Measurements from ENCODE around the gene CNMD. TPM values are rescaled to one million over a fixed set of nuclear protein-coding genes. Genes with fewer than 3 reads are reported as not detected.
A peak's percentile ranks its signal among the peaks of the same experiment; 100 is the strongest.

CNMD gene
- 6.0 TPM for polyA plus RNA-seq (2013, experiment 1 of 4)
- 5.7 TPM for polyA plus RNA-seq (2013, experiment 2 of 4)
- polyA plus RNA-seq (2013, experiment 3 of 4) = 4.6 TPM
- polyA plus RNA-seq (2013, experiment 4 of 4) = 4.3 TPM

GRCh38 chr13:52739468-52740071 lies at the start of gene CNMD:
TSS of gene CNMD (minus strand) at chr13:52739820. CDS start at chr13:52739701, 119 bp downstream.
- H3K27me3 ChIP-seq (ENCODE audit: control insufficient read depth, insufficient read depth, low read length, poor library complexity, severe bottlenecking) = peaks cover 27% of the 10 kb centered on the region
- 3 to 4% methylated on average over 34 of the region's 34 CpGs for WGBS, 2 experiments
- no peaks in the 10 kb centered on the region for H3K9me3 ChIP-seq (ENCODE audit: control insufficient read depth, low read length)
- peak within 1 kb of the TSS; percentile 52 for H3K4me3 ChIP-seq (ENCODE audit: insufficient read depth, low read depth, low read length)
- no peaks in the 10 kb centered on the region for H3K36me3 ChIP-seq (ENCODE audit: control insufficient read depth, insufficient read depth, low read length)
- no peak within 1 kb of the TSS for H3K27ac ChIP-seq (ENCODE audit: insufficient read depth, low read depth, low read length, poor library complexity, severe bottlenecking)
- H3K4me1 ChIP-seq (ENCODE audit: control insufficient read depth, insufficient read depth, low read length) = peaks cover 6% of the 10 kb centered on the region

GRCh38 chr13:52788011-52788410 lies 48.4 kb upstream of the CNMD start:
- no peak overlapping the region for H3K27ac ChIP-seq (ENCODE audit: insufficient read depth, low read depth, low read length, poor library complexity, severe bottlenecking)
- WGBS, 2 experiments = 70 to 71% methylated on average over 4 of the region's 4 CpGs
- no peaks in the 10 kb centered on the region for H3K4me1 ChIP-seq (ENCODE audit: control insufficient read depth, insufficient read depth, low read length)
- H3K4me3 ChIP-seq (ENCODE audit: insufficient read depth, low read depth, low read length) = no peak overlapping the region
- no peaks in the 10 kb centered on the region for H3K27me3 ChIP-seq (ENCODE audit: control insufficient read depth, insufficient read depth, low read length, poor library complexity, severe bottlenecking)
- H3K9me3 ChIP-seq (ENCODE audit: control insufficient read depth, low read length) = no peaks in the 10 kb centered on the region
- H3K36me3 ChIP-seq (ENCODE audit: control insufficient read depth, insufficient read depth, low read length) = no peaks in the 10 kb centered on the region

GRCh38 chr13:52787235-52787634 lies 47.6 kb upstream of the CNMD start:
- 88 to 94% methylated on average over 2 of the region's 2 CpGs for WGBS, 2 experiments
- H3K27ac ChIP-seq (ENCODE audit: insufficient read depth, low read depth, low read length, poor library complexity, severe bottlenecking) = no peak overlapping the region
- H3K4me1 ChIP-seq (ENCODE audit: control insufficient read depth, insufficient read depth, low read length) = no peaks in the 10 kb centered on the region
- H3K36me3 ChIP-seq (ENCODE audit: control insufficient read depth, insufficient read depth, low read length) = no peaks in the 10 kb centered on the region
- H3K27me3 ChIP-seq (ENCODE audit: control insufficient read depth, insufficient read depth, low read length, poor library complexity, severe bottlenecking) = no peaks in the 10 kb centered on the region
- H3K9me3 ChIP-seq (ENCODE audit: control insufficient read depth, low read length) = no peaks in the 10 kb centered on the region
- no peak overlapping the region for H3K4me3 ChIP-seq (ENCODE audit: insufficient read depth, low read depth, low read length)

GRCh38 chr13:52786766-52787165 lies 47.1 kb upstream of the CNMD start:
- WGBS, 2 experiments = 82 to 86% methylated on average over 3 of the region's 3 CpGs
- H3K27me3 ChIP-seq (ENCODE audit: control insufficient read depth, insufficient read depth, low read length, poor library complexity, severe bottlenecking) = no peaks in the 10 kb centered on the region
- H3K9me3 ChIP-seq (ENCODE audit: control insufficient read depth, low read length) = no peaks in the 10 kb centered on the region
- no peak overlapping the region for H3K27ac ChIP-seq (ENCODE audit: insufficient read depth, low read depth, low read length, poor library complexity, severe bottlenecking)
- H3K36me3 ChIP-seq (ENCODE audit: control insufficient read depth, insufficient read depth, low read length) = no peaks in the 10 kb centered on the region
- H3K4me1 ChIP-seq (ENCODE audit: control insufficient read depth, insufficient read depth, low read length) = no peaks in the 10 kb centered on the region
- H3K4me3 ChIP-seq (ENCODE audit: insufficient read depth, low read depth, low read length) = no peak overlapping the region

GRCh38 chr13:52785739-52786138 lies 46.1 kb upstream of the CNMD start:
- 88 to 90% methylated on average over 5 of the region's 5 CpGs for WGBS, 2 experiments
- H3K4me1 ChIP-seq (ENCODE audit: control insufficient read depth, insufficient read depth, low read length) = no peaks in the 10 kb centered on the region
- H3K27me3 ChIP-seq (ENCODE audit: control insufficient read depth, insufficient read depth, low read length, poor library complexity, severe bottlenecking) = no peaks in the 10 kb centered on the region
- H3K9me3 ChIP-seq (ENCODE audit: control insufficient read depth, low read length) = no peaks in the 10 kb centered on the region
- H3K27ac ChIP-seq (ENCODE audit: insufficient read depth, low read depth, low read length, poor library complexity, severe bottlenecking) = no peak overlapping the region
- no peaks in the 10 kb centered on the region for H3K36me3 ChIP-seq (ENCODE audit: control insufficient read depth, insufficient read depth, low read length)
- H3K4me3 ChIP-seq (ENCODE audit: insufficient read depth, low read depth, low read length) = no peak overlapping the region

DNA sequence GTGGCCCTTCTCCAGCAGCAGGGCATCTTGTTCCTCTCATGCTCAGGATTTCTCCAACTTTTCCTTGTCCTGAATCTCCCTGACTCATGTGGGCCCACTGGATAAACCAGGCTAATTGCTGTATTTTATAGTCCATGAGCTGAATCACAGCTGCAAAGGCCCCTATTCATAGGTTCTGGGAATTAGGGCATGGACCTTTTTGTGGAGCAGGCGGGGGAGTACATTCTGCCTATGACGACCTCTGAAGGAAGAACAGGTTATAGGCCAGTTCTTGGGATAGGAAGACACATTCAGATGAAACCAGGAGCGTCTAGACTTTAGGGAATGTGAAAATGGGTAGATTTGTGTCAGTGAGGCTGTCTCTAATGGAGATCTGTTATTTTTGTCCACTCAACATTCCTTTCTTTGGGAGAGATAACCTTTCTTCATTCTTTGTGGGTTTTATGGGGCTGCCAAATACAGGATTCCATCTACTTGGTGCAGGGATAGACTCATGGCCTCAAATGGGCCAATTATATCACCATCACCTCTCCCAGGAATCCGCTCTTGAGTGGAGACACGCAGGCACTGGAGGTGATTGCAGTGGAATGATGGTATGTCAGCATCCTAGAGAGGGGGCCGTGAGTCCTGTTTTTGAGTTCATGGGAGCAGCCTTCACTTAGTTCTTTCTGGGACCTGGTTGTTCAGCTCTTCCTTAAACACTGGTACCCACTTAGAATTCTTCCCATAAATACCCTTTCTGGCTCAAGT lies 45.1 kb upstream of the CNMD start:
- WGBS, 2 experiments = 83 to 84% methylated on average over 6 of the region's 6 CpGs
- Histone ChIP-seq H3K9me3 (ENCODE audit: control insufficient read depth, low read length) (no peaks in the 10 kb centered on the region), H3K27ac (ENCODE audit: insufficient read depth, low read depth, low read length, poor library complexity, severe bottlenecking) (no peak overlapping the region)

DNA sequence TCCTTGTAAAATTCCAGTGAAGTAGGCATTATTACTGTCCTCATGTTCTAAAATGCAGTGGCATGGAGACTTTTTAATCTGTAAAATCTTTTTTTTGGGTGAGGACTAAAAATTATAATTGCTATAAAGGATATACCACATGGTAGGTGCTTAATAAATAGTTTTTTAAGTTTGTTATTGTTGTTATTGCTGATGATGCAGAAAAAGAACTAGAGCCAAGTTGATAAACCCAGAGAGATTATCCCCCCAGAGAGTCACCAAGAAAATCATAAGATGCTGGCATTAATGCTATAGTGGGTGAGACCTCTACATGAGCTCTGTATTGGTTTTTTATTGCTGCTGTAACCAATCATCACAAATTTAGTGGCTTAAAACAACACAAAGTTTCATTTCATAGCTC lies 44.3 kb upstream of the CNMD start:
- Histone ChIP-seq H3K27ac (ENCODE audit: insufficient read depth, low read depth, low read length, poor library complexity, severe bottlenecking) (no peak overlapping the region), H3K27me3 (ENCODE audit: control insufficient read depth, insufficient read depth, low read length, poor library complexity, severe bottlenecking) (no peaks in the 10 kb centered on the region), H3K36me3 (ENCODE audit: control insufficient read depth, insufficient read depth, low read length) (no peaks in the 10 kb centered on the region), H3K4me1 (ENCODE audit: control insufficient read depth, insufficient read depth, low read length) (peaks cover 3% of the 10 kb centered on the region), H3K9me3 (ENCODE audit: control insufficient read depth, low read length) (no peaks in the 10 kb centered on the region), H3K4me3 (ENCODE audit: insufficient read depth, low read depth, low read length) (no peak overlapping the region)

More for the DNA sequence above, 45.1 kb upstream of the CNMD start:
- Histone ChIP-seq H3K27me3 (ENCODE audit: control insufficient read depth, insufficient read depth, low read length, poor library complexity, severe bottlenecking) (no peaks in the 10 kb centered on the region), H3K4me1 (ENCODE audit: control insufficient read depth, insufficient read depth, low read length) (no peaks in the 10 kb centered on the region), H3K4me3 (ENCODE audit: insufficient read depth, low read depth, low read length) (no peak overlapping the region), H3K36me3 (ENCODE audit: control insufficient read depth, insufficient read depth, low read length) (no peaks in the 10 kb centered on the region)

DNA sequence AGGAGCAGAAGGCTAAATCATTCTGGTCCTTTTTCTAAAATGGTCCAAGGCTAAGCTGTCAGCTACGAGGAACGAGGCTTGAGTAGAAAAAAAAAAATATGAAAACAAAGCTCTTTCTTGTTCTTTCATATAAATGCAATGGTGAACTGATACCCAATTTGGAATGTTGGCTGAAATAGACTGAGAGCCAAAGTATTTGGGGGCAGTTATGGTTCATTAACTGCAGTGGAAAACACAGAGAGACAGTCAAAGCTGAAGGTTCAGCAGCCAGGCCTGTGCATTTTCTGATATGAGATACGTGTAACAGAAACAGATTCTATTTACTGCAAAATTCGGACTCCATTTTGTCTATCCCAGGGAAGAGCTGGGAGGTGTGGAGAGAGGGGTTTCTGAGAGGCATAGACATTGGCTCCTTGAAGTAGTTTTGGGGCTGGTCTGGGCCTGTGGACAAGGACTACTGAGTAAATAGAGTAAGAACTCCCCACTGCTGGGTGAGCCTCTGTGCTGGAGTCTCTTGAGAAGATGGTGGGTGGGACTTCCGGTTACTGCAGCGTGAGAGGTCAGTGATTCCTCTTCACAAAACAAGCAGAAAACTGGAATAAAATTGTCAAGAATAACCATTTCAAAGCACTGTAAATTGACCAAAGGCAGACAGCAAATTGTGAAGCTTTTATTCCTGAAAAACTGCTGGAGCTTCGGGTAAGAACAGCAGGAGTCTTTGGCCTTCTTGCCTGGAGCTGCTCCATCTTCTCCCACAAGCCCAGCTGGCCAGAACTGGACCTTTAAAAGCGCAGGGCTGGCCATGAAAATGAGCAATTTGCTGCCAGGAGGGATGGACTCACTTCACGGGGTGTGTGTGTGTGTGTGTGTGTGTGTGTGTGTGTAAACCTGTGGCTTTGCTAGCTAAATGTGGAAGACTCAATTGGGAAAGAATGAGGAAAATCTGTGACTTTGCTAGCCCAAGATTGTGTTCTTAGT lies 43.1 kb upstream of the CNMD start:
- H3K4me3 ChIP-seq (ENCODE audit: insufficient read depth, low read depth, low read length) = no peak overlapping the region
- H3K4me1 ChIP-seq (ENCODE audit: control insufficient read depth, insufficient read depth, low read length) = peaks cover 3% of the 10 kb centered on the region
- 94 to 96% methylated on average over 9 of the region's 9 CpGs for whole genome bisulfite sequencing, 2 experiments
- H3K27ac ChIP-seq (ENCODE audit: insufficient read depth, low read depth, low read length, poor library complexity, severe bottlenecking) = no peak overlapping the region
- no peaks in the 10 kb centered on the region for H3K27me3 ChIP-seq (ENCODE audit: control insufficient read depth, insufficient read depth, low read length, poor library complexity, severe bottlenecking)
- no peaks in the 10 kb centered on the region for H3K9me3 ChIP-seq (ENCODE audit: control insufficient read depth, low read length)
- H3K36me3 ChIP-seq (ENCODE audit: control insufficient read depth, insufficient read depth, low read length) = no peaks in the 10 kb centered on the region

DNA sequence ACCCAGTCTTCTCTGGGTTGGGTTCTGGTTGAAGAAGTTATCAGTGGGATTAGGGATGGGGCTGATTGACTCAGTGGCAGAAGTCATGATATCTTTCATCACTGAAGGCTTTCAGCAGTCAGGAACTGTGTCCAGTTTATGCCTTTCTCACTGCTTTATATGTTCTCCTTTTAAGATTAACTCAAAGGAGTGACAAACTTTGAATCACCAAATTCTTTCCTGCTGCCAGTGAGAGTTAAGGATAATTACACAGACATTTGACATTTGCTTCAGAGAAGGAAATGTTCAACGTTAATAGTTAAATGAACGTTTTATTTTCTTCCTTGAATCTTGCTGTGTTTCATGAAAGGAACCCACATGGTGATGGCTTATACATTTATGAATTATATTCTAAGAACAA lies 41.0 kb upstream of the CNMD start:
- Histone ChIP-seq H3K27ac (ENCODE audit: insufficient read depth, low read depth, low read length, poor library complexity, severe bottlenecking) (no peak overlapping the region), H3K4me3 (ENCODE audit: insufficient read depth, low read depth, low read length) (no peak overlapping the region), H3K4me1 (ENCODE audit: control insufficient read depth, insufficient read depth, low read length) (peaks cover 3% of the 10 kb centered on the region), H3K9me3 (ENCODE audit: control insufficient read depth, low read length) (no peaks in the 10 kb centered on the region), H3K27me3 (ENCODE audit: control insufficient read depth, insufficient read depth, low read length, poor library complexity, severe bottlenecking) (no peaks in the 10 kb centered on the region), H3K36me3 (ENCODE audit: control insufficient read depth, insufficient read depth, low read length) (no peaks in the 10 kb centered on the region)
- 90% methylated on average over 1 of the region's 2 CpGs; no CpG with 5 or more reads in 1 of the 2 experiments for WGBS, 2 experiments

DNA sequence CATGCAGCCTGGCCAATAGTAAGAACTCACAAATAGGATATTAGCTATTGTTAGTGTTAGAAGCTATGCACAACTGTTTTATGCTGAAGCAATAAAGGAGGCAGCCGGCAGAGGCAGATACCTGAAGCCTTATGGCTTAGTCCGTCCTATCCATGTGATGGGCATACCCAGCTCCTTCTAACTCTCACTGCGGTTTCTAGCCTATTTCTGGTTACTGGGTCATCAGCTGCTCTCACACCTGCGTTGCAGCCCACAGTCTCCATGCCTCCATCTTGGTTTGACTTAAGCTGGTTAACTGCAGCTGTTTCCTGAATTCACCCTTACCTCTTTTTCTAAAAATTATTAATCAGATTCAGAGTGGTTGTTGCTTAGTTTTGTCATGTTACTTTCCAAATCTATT lies 40.5 kb upstream of the CNMD start:
- H3K27me3 ChIP-seq (ENCODE audit: control insufficient read depth, insufficient read depth, low read length, poor library complexity, severe bottlenecking) = no peaks in the 10 kb centered on the region
- no peaks in the 10 kb centered on the region for H3K9me3 ChIP-seq (ENCODE audit: control insufficient read depth, low read length)
- H3K27ac ChIP-seq (ENCODE audit: insufficient read depth, low read depth, low read length, poor library complexity, severe bottlenecking) = no peak overlapping the region
- no peak overlapping the region for H3K4me3 ChIP-seq (ENCODE audit: insufficient read depth, low read depth, low read length)
- H3K4me1 ChIP-seq (ENCODE audit: control insufficient read depth, insufficient read depth, low read length) = peaks cover 3% of the 10 kb centered on the region
- WGBS, 2 experiments = 90 to 92% methylated on average over 4 of the region's 4 CpGs
- H3K36me3 ChIP-seq (ENCODE audit: control insufficient read depth, insufficient read depth, low read length) = no peaks in the 10 kb centered on the region
